Activated T-cell treated with anti-CD3 and anti-CD28 coated beads, Interleukin-2, amount 50 U/mL, for 4 hours (primary cell): ENCODE results near the gene TPMT. TPM values are rescaled to one million over a fixed set of nuclear protein-coding genes. Genes with fewer than 3 reads are reported as not detected.
"Not testable (repeated sequence)": the region's sequence is repeated elsewhere in the genome, so short reads cannot be mapped to it uniquely, and the experiment has no call there.

Experiments
- ATAC-seq, 2 donors: fragments of 200-7000 bp; cut with Tn5 transposase; one replicate each; pipeline ENCODE4 v1.10.0; 2021
- DNase-seq: peaks from one replicate; pipeline ENCODE4 v3.0.0-alpha.2; 2020
- H3K27me3 Mint-ChIP-seq: one replicate; pipeline ENCODE4 v1.8.0; 2021; ENCODE audit warnings: low read depth, mixed read lengths
- H3K36me3 Mint-ChIP-seq: one replicate; pipeline ENCODE4 v1.8.0; 2022; ENCODE audit warnings: mixed read lengths; ENCODE audit not compliant: insufficient read depth
- H3K4me1 Mint-ChIP-seq: one replicate; pipeline ENCODE4 v1.8.0; 2021; ENCODE audit warnings: low read depth, mixed read lengths
- H3K4me3 Mint-ChIP-seq: one replicate; pipeline ENCODE4 v1.8.0; 2021; ENCODE audit warnings: mild to moderate bottlenecking, moderate library complexity, mixed read lengths
- H3K9me3 Mint-ChIP-seq: one replicate; pipeline ENCODE4 v1.8.0; 2021; ENCODE audit warnings: mixed read lengths
- total RNA-seq, 3 donors: library from RNA; stranded (reverse); gene quantifications; one replicate each; pipeline ENCODE4 v1.2.1, GENCODE V29; 2021

Gene TPMT
- total RNA-seq, 3 donors from 2014 or later = 1.4 to 3.8 (median 3.7) TPM

GRCh38 chr6:18171871-18172270, 17.0 kb upstream of the TPMT start:
- no peak for DNase-seq
- Mint-ChIP-seq H3K9me3 (peaks cover 4% of the 10 kb centered on the region), H3K4me1 (peaks cover 3% of the 10 kb centered on the region), H3K36me3 (peaks cover 52% of the 10 kb centered on the region), H3K4me3 (no peak overlapping the region), H3K27me3 (no peaks in the 10 kb centered on the region)
- no peak for ATAC-seq

DNA sequence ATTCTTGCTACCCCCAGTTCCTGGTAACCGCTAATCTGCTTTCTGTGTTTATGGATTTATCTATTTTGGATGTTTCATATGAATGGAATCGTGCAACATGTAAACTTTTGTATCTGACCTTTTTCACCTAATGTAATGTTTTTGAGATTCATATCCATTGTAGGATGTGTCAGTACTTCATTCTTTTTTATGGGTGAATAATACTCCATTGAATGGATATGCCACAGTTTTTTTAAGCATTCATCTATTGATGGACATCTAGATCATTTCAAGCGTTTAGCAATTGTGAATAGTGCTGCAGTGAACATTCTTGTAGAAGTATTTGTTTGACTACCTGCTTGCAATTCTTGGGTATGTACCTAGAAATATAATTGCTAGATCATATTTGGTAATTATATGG, 13.4 kb upstream of the TPMT start:
- ATAC-seq (no peak), DNase-seq (no peak)
- H3K4me3 Mint-ChIP-seq = no peak overlapping the region
- H3K4me1 Mint-ChIP-seq = no peaks in the 10 kb centered on the region
- no peaks in the 10 kb centered on the region for H3K27me3 Mint-ChIP-seq
- H3K9me3 Mint-ChIP-seq = peaks cover 4% of the 10 kb centered on the region
- peaks cover 32% of the 10 kb centered on the region for H3K36me3 Mint-ChIP-seq

DNA sequence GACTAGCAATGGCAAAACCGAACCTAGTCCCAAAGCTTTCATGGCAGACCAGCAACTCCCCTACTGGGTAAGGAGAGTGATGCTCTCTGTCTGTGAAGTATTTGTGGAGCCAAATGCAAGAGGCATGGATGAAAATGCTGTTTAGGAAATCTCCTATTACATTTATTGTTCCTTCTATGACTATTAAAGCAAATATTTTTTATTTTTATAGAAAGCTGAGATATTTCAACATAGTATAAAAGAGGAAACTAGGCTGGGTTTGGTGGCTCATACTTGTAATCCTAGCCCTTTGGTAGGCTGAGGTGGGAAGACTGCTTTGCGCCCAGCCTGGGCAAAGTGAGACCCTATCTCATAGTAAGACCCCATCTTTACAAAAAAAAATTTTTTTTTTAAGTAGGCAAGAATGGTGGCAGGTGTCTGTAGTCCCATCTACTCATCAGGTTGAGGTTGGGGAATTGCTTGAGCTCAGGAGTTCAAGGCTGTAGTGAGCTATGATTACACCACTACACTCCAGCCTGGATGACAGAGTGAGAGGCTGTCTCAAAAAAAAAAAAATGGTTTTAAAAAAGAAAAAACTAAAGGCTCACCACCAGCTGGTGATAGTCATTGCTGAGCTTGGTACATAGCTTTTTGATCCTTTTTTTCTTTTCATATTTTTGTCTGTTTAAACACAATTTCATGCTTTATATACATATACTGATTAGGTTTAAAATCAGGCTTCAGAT, 11.6 kb upstream of the TPMT start:
- no peak for DNase-seq
- Mint-ChIP-seq H3K4me1 (no peaks in the 10 kb centered on the region), H3K9me3 (peaks cover 4% of the 10 kb centered on the region), H3K36me3 (peaks cover 34% of the 10 kb centered on the region), H3K27me3 (no peaks in the 10 kb centered on the region), H3K4me3 (no peak overlapping the region)
- ATAC-seq = no peak

DNA sequence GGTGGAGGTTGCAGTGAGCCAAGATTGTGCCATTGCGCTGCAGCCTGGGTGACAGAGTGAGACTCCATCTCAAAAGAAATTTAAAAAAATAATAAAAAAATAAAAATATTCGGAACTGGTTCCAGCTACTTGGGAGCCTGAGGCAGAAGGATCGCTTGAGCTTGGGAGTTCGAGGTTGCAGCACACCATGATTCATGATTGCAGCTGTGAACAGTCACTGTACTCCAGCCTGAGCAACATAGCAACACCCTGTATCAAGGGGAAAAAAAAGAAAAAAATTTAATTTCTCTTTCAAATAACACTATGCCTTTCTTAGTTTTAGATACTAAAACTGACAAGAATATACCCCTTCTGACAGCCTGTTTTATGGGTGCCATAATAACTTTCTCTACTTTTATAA, 10.9 kb upstream of the TPMT start:
- H3K9me3 Mint-ChIP-seq = peaks cover 4% of the 10 kb centered on the region
- peaks cover 39% of the 10 kb centered on the region for H3K36me3 Mint-ChIP-seq
- H3K4me1 Mint-ChIP-seq = no peaks in the 10 kb centered on the region
- H3K4me3 Mint-ChIP-seq = no peak overlapping the region
- ATAC-seq = no peak
- DNase-seq = no peak
- H3K27me3 Mint-ChIP-seq = no peaks in the 10 kb centered on the region

DNA sequence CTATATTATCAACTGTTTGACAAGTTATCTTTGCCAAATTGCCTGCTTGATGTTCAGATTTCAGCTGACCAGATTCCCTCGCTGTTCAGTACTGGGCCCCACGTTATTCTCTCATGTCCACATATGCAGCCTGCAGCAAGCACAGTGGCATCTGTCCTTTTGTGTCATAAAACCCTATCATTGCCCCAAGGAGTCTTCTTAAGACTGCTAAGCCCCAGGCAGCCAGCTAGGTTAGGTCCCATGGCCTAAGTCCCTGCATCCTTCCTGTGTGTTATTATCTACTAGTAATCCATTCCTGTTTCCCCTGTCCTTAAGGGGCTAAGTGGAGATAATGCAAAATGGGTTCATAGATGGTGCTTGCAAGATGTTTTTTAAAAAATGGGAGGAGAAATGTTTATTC, 7.5 kb upstream of the TPMT start:
- Mint-ChIP-seq H3K9me3 (no peaks in the 10 kb centered on the region), H3K4me3 (no peak overlapping the region), H3K36me3 (peaks cover 30% of the 10 kb centered on the region), H3K27me3 (no peaks in the 10 kb centered on the region), H3K4me1 (no peaks in the 10 kb centered on the region)
- DNase-seq (no peak), ATAC-seq (no peak)

DNA sequence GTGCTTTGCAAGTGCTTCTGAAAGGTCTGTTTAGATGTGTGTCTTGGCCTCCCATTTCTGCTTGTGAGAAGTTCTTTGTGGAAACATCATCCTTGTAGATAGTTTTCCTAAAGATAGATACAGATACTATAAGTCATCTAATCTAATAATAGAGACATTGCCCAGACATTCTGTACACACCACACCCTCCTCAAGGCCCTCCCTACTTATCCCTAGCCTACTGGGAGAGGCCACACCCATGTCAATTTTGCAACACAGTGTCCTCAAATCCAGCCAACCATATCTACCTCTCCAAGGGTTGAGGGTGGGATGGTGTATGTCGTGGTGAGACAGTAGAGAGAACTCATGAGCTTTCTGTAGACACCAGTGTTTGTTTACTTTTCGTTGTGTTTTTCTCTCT, 6.6 kb upstream of the TPMT start:
- Mint-ChIP-seq H3K4me1 (no peaks in the 10 kb centered on the region), H3K4me3 (no peak overlapping the region), H3K27me3 (no peaks in the 10 kb centered on the region), H3K9me3 (no peaks in the 10 kb centered on the region), H3K36me3 (peaks cover 30% of the 10 kb centered on the region)
- ATAC-seq (no peak), DNase-seq (no peak)

- Mint-ChIP-seq H3K27me3 (no peaks in the 10 kb centered on the region), H3K4me1 (peaks cover 5% of the 10 kb centered on the region), H3K4me3 (no peak overlapping the region), H3K36me3 (peaks cover 30% of the 10 kb centered on the region), H3K9me3 (no peaks in the 10 kb centered on the region)
- DNase-seq = no peak
- ATAC-seq = peak in 1 of 2 donors; percentile 30
Measured at GRCh38 chr6:18160911-18161310, 6.0 kb upstream of the TPMT start.

DNA sequence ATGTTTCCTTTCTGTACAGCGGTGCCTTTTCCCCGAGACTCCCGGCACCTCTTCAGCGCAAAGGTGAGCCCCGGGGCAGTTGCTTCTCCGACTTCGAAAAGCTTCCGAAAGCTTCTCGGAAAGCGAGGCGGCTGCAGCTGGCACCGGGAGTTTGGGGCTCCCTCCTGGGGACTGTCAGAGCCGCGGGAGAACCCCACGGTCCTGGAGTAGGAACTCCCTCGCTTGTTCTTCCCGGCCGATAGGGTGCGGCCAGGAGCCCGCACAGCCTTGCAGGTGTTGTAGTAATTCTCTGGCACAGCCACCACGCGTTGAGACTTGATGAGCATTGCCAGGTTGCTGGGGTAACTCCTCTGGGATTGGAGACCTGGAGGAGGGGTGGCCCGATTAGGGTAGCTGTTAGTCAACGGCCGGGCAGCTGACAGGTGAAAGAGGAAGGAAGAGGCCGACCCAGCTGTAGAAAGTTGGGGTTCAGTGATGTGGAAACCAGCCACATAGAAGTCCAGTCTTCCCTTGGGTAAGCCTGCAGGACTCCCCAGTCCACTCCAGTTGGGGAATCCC, 1.1 kb upstream of the TPMT start:
- H3K27me3 Mint-ChIP-seq = no peaks in the 10 kb centered on the region
- peaks cover 12% of the 10 kb centered on the region for H3K36me3 Mint-ChIP-seq
- peaks cover 26% of the 10 kb centered on the region for H3K4me1 Mint-ChIP-seq
- ATAC-seq (peak; percentile 5 to 16), DNase-seq (peak; percentile 32)
- H3K4me3 Mint-ChIP-seq = peak overlapping the region; percentile 98
- H3K9me3 Mint-ChIP-seq = no peaks in the 10 kb centered on the region

DNA sequence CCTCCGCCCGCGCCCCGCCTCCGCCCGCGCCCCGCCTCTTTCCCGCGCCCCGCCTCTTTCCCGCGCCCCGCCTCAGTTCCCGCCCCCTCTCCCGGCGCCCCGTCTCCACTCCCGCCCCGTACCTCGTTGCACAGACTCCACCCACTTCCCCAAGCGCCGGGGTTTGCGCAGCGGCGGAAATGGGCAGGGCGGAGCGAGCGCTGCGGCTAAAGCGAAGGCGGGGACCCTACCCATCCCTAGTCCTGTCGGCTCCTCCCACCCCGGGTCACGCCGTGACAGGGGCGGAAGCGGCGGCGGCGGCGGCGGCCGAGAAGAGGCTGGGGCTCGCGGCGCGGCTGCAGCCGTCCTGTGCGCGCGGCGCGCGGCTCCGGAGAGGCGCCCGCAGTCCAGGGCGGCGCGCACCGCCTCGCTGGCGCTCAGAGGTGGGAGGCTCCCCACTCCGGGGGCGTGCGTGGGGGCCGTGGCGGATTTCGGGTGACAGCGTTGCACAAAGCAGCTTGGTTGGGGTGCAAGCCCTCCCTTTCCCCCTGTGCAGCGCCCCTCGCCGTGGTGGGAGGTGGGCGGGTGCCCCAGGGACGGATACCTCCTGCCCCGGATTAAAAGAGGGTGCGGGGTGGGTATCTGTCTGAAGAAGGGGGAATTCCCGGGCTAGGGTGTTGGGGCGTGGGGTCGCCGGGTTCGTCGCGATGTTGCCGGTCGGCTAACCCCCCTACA, 430 bp upstream of the TPMT start, which contains the start of gene KDM1B:
Gene KDM1B, plus strand, starts transcription at position 273 of the 714 bp plus-strand sequence. CDS start 4,474 bp downstream, outside the sequence.
- Mint-ChIP-seq H3K4me3 (peak within 1 kb of the TSS; percentile 98), H3K36me3 (peaks cover 12% of the 10 kb centered on the region), H3K27me3 (no peaks in the 10 kb centered on the region), H3K4me1 (peaks cover 26% of the 10 kb centered on the region), H3K9me3 (no peaks in the 10 kb centered on the region)
- peak; percentile 98 for DNase-seq
- ATAC-seq = peak; percentile 93 to 94

GRCh38 chr6:18153311-18153703, 1.6 kb downstream of the TPMT start:
- Mint-ChIP-seq H3K36me3 (peaks cover 14% of the 10 kb centered on the region), H3K4me1 (peaks cover 26% of the 10 kb centered on the region), H3K4me3 (no peak overlapping the region), H3K27me3 (no peaks in the 10 kb centered on the region), H3K9me3 (no peaks in the 10 kb centered on the region)
- ATAC-seq (no peak), DNase-seq (no peak)

- Mint-ChIP-seq H3K4me3 (no peak overlapping the region), H3K27me3 (no peaks in the 10 kb centered on the region), H3K36me3 (peaks cover 23% of the 10 kb centered on the region), H3K4me1 (peaks cover 28% of the 10 kb centered on the region), H3K9me3 (no peaks in the 10 kb centered on the region)
- DNase-seq = no peak
- ATAC-seq = no peak
Measured at GRCh38 chr6:18151801-18152200, 3.1 kb downstream of the TPMT start.

DNA sequence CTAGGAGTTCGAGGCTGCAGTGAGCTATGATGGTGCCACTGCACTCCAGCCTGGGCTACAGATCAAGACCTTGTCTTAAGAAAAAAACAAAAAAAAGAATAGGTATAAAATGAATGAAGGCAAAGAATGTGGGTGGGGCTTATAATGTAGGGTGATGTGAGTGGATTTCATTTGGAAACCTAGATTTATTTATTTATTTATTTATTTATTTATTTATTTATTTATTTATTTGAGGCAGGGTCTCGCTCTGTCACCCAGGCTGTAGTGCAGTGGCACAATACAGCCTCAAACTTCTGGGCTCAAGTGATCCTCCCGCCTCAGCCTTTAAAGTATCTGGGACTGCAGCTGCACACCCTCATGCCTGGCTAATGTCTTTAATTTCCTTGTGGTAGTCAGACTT, 3.5 kb downstream of the TPMT start:
- not testable (repeated sequence) for DNase-seq, H3K9me3 Mint-ChIP-seq, H3K4me3 Mint-ChIP-seq, ATAC-seq, H3K27me3 Mint-ChIP-seq
- Mint-ChIP-seq H3K4me1 (peaks cover 28% of the 10 kb centered on the region), H3K36me3 (peaks cover 23% of the 10 kb centered on the region)

DNA sequence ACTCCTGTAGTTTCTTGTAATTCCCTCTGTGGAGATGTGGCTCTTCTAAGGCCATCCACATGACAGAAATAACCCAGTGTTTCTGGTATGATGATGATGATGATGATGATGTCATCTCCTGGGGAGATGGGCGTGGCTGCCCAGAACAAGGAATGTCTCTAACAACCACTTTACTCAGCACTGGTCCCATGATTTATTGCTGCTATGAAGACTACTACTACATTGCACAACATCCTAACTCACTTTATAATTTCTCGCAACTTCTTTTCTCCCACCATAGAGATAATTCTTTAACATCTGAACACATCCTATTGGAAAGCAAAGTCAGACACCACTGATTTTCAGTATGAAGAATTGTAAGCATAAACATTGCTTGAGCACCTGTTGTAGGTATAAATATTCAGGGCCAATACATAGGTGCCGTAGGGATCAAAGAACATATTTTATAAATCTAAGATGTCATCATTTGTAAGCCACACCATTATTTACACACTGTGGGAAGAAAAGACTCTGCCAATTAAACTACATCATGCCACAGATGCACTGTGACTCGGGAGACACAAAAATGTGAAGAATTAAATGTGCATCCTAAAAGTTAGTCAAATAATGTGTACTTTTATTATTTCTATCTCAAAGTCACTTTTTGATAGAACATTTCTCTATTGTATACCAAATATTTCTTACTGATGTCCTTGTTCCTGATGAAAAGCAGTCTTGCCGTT, 6.4 kb downstream of the TPMT start:
- Mint-ChIP-seq H3K27me3 (no peaks in the 10 kb centered on the region), H3K4me3 (no peak overlapping the region), H3K9me3 (no peaks in the 10 kb centered on the region), H3K4me1 (peaks cover 12% of the 10 kb centered on the region), H3K36me3 (peaks cover 23% of the 10 kb centered on the region)
- no peak for DNase-seq
- ATAC-seq = no peak

DNA sequence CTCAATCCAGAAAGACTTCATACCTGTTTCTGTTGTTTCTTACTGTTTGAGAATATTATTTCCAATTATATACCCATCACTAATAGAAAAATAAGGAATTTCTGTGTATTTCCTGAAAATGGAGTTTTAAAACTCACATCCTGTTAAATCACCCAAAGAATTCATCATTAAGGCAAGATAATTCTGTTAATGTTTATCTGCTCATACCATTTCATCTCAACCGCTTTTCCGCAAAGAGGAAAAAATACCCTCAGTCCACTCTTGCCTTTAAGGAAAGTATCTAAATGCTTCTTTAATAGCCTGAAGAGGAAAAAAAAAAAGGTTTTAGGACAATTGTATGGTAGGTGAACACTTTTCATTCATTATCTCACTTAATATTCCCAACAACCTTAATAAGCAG, 7.3 kb downstream of the TPMT start:
- ATAC-seq (no peak), DNase-seq (no peak)
- Mint-ChIP-seq H3K4me3 (no peak overlapping the region), H3K9me3 (no peaks in the 10 kb centered on the region), H3K4me1 (peaks cover 4% of the 10 kb centered on the region), H3K27me3 (no peaks in the 10 kb centered on the region), H3K36me3 (peaks cover 28% of the 10 kb centered on the region)
